ENCODE measurements around the gene GNB3.
"Not testable (repeated sequence)": the region's sequence is repeated elsewhere in the genome, so short reads cannot be mapped to it uniquely, and the experiment has no call there.

The GNB3 gene

GRCh38 chr12:6860116-6860515 is 19.4 kb downstream of the GNB3 start:
- DNase-seq (ENCODE audit: low read depth, low spot score) = no peak

- DNase-seq (ENCODE audit: low read depth, low spot score) = no peak
These were observed 20.2 kb downstream of the GNB3 start for GRCh38 chr12:6860942-6861341.

- DNase-seq (ENCODE audit: low read depth, low spot score) = no peak
These were observed 20.7 kb downstream of the GNB3 start for GRCh38 chr12:6861391-6861790.

- DNase-seq (ENCODE audit: low read depth, low spot score) = no peak
These were observed 22.3 kb downstream of the GNB3 start for GRCh38 chr12:6863033-6863432.

GRCh38 chr12:6863586-6864321 is 23.0 kb downstream of the GNB3 start:
- peak; percentile 55 for DNase-seq (ENCODE audit: low read depth, low spot score)

GRCh38 chr12:6865307-6865706 is 24.6 kb downstream of the GNB3 start:
- not testable (repeated sequence) for DNase-seq (ENCODE audit: low read depth, low spot score)

- DNase-seq (ENCODE audit: low read depth, low spot score) = no peak
These were observed 25.6 kb downstream of the GNB3 start for GRCh38 chr12:6866163-6866919.

GRCh38 chr12:6866920-6867412 is 26.2 kb downstream of the GNB3 start:
- DNase-seq (ENCODE audit: low read depth, low spot score) = no peak

- DNase-seq (ENCODE audit: low read depth, low spot score) = peak; percentile 93
These were observed 26.9 kb downstream of the GNB3 start, which contains the start of gene TPI1 for GRCh38 chr12:6867413-6868210. TPI1 (plus strand) TSS chr12:6867531; CDS start chr12:6867567, 36 bp downstream.

GRCh38 chr12:6868211-6869048 is 27.7 kb downstream of the GNB3 start:
- DNase-seq (ENCODE audit: low read depth, low spot score) = peak; percentile 39

- peak; percentile 88 for DNase-seq (ENCODE audit: low read depth, low spot score)
These were observed 28.6 kb downstream of the GNB3 start for GRCh38 chr12:6869049-6870021.

- not testable (repeated sequence) for DNase-seq (ENCODE audit: low read depth, low spot score)
These were observed 29.6 kb downstream of the GNB3 start for GRCh38 chr12:6870304-6870703.

- DNase-seq (ENCODE audit: low read depth, low spot score) = no peak
These were observed 30.6 kb downstream of the GNB3 start for GRCh38 chr12:6871052-6871957.

GRCh38 chr12:6872073-6873048 is 31.6 kb downstream of the GNB3 start:
- DNase-seq (ENCODE audit: low read depth, low spot score) = peak; percentile 93

GRCh38 chr12:6873094-6874014 is 32.6 kb downstream of the GNB3 start, which contains the start of gene SPSB2:
SPSB2 (minus strand) TSS chr12:6873303; CDS start chr12:6872901, 402 bp downstream.
- DNase-seq (ENCODE audit: low read depth, low spot score) = peak; percentile 99

GRCh38 chr12:6874015-6874368 is 33.3 kb downstream of the GNB3 start:
- DNase-seq (ENCODE audit: low read depth, low spot score) = not testable (repeated sequence)

Measured in astrocyte of the hippocampus (primary cell).